Forelimb muscle (tissue), 1 donor: Measurements from ENCODE around the gene CPLX1. TPM values are rescaled to one million over a fixed set of nuclear protein-coding genes. Genes with fewer than 3 reads are reported as not detected.
"Not testable (repeated sequence)": the region's sequence is repeated elsewhere in the genome, so short reads cannot be mapped to it uniquely, and the experiment has no call there.

ENCODE experiments used
- DNase-seq: peaks from one replicate; pipeline ENCODE4 v3.0.0-alpha.2; 2013; ENCODE audit warnings: low read depth
- polyA plus RNA-seq: library from polyadenylated mRNA; unstranded; fragments of 120-200 nt; gene quantifications from one replicate; pipeline ENCODE4 v1.2.1, GENCODE V29; 2013; ENCODE audit not compliant: insufficient read length

CPLX1 gene
- polyA plus RNA-seq, 1 donor, result 0.40 TPM

DNA sequence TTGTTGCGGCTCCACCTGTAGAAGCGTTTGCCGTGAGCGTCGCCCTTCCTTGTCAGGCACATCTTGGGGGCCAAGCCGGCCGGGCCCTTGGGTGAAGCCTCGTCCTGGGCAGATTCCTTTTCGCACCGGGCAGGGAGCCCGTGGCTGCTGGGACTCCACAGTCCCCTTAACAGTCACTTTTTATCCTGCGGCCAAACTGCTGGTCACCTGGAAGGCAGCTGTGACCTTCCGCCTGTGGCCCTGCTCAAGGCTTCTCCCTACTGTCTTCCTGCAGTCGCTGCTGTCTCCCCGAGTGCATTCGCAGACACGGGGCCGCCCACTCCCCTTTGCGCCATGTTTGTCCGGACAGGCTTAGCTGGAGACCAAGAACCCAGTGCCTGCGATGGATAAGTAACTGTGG, 65.3 kb downstream of the CPLX1 start:
- no peak for DNase-seq

GRCh38 chr4:759810-760209, 66.1 kb downstream of the CPLX1 start:
- not testable (repeated sequence) for DNase-seq

GRCh38 chr4:757111-757510, 68.8 kb downstream of the CPLX1 start:
- DNase-seq, result no peak

- DNase-seq, result no peak
These were observed 71.5 kb downstream of the CPLX1 start for GRCh38 chr4:754221-755120.

GRCh38 chr4:753186-753585, 72.7 kb downstream of the CPLX1 start:
- DNase-seq, result not testable (repeated sequence)

- no peak for DNase-seq
These were observed 73.6 kb downstream of the CPLX1 start for GRCh38 chr4:752196-752861.

DNA sequence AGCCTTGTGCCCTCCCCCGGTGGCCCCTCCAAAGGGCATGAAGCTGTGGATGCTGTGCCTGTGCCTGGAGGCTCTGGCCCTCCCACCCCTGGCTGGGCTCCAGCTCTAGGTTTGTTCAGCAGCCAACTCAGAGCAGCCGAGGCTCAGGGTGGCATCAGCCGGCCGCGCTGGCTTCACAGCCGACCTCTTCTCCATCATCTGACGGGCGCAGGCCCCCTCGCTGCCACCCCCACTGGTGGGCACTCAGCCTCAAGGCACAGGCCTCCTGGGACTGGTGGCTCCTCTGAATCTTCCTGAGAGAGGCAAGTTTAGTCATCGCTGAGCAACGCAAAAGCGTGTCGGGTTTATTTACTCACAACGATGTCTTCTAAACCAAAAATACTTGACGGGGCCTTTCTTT, 74.3 kb downstream of the CPLX1 start:
- no peak for DNase-seq

- DNase-seq, result no peak
These were observed 75.9 kb downstream of the CPLX1 start for GRCh38 chr4:749698-750666.

DNA sequence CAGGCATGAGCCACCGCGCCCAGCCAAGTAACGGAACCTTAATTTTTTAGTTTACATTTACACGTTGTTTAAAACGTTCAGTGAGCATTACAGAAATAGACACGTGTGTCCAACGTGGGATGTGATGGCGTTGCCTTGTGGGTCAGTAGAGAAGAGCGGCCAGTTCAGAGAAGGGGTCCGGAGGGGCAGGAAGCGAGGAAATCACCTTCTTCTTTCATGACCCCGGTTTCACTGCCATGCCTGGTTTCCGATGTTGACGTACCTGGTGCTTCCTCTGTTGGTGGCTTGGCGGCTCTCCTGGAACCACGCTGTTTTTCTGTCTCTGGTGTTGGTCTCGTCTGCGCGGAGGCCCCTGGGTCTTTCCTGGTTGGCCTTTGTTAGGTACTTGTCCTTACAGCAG, 77.5 kb downstream of the CPLX1 start:
- no peak for DNase-seq

DNA sequence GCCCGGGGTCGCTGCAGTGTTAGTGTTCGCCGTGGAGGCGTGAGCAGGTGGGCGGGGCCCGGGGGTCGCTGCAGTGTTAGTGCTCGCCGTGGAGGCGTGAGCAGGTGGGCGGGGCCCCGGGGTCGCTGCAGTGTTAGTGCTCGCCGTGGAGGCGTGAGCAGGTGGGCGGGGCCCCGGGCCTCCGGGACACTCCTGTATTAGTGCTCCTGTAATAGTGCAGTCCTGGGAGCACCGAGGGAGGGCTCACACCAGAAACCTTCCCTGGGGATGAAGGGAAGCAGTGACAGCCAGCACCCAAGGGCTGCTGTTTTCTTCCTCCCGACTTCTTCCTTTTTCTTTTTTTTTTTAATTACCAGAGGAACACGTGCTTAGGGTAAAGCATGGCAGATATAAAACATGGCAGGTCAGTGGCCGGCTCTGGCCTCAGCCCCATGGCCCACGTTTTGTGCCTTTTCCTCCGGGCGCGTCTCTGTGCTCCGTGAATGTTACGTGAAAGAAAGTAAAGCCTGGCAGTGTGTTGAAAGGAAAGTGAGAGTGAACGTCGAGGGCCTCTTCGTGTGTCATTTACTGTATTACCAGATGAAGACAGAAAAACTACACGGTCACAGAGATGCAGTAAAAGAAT, 78.3 kb downstream of the CPLX1 start:
- DNase-seq, result no peak

GRCh38 chr4:744212-744841, 81.6 kb downstream of the CPLX1 start:
- no peak for DNase-seq

DNA sequence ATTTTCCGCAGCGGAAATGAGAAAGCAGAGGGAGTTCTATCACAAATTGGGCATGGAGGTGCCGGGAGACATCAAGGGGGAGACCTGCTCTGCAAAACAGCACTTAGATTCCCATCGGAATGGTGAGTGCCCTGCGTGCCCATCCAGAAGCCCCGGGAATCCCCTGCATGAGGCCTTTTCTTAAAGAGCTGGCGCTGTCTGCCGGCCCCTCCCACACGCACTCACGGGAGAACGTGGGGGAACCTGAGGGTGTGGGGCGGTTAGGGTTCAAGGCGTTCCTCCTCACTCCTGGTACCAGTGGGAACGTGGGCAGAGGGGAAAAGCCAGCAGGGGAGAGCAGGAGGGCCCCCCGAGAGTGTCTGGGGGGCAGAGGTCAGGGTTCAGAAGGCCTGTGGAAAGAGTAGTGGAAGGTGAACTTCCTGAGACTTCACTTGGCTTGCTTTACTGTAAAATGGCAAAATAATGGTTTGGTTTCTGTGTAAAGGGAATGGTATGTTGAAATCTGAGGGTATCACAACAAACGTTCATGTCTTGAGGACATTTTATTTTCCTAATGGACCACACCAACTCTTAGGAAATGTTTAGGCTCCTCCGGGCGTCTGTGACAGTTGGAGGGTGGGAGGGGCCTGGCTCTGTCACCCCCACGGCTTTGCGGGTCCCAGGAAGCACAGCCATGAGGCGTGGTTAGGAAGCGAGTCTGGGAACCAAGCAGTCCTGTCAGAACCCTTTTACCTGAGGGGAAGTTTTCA, 82.3 kb downstream of the CPLX1 start:
- DNase-seq, result no peak

- DNase-seq, result no peak
These were observed 83.1 kb downstream of the CPLX1 start for GRCh38 chr4:742742-743311.

- no peak for DNase-seq
These were observed 83.7 kb downstream of the CPLX1 start for GRCh38 chr4:742096-742741.

- DNase-seq, result no peak
These were observed 85.2 kb downstream of the CPLX1 start for GRCh38 chr4:740656-741282.

GRCh38 chr4:740011-740410, 85.9 kb downstream of the CPLX1 start:
- DNase-seq, result no peak

- no peak for DNase-seq
These were observed 86.4 kb downstream of the CPLX1 start for GRCh38 chr4:739569-739968.

DNA sequence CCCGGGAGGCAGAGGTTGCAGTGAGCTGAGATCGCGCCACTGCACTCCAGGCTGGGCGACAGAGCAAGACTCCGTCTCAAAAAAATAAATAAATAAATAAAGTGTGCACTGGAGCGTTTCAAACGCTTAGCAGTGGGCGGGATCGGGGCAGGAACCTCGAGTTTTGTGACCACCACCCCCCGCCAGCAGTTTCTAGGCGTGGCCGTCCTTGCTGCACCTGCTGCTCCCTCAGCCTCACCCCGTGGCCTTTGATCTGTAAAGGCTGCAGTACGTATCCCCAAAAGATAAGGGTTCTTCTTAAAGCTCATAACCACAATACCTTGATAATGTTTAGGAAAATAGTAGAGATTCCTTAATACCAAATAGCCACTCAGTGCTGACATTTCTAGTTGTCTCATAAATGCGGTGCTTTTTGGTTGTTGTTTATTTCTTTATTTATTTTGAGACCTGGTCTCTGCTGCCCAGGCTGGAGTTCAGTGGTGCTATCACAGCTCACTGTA, 87.1 kb downstream of the CPLX1 start:
- no peak for DNase-seq

DNA sequence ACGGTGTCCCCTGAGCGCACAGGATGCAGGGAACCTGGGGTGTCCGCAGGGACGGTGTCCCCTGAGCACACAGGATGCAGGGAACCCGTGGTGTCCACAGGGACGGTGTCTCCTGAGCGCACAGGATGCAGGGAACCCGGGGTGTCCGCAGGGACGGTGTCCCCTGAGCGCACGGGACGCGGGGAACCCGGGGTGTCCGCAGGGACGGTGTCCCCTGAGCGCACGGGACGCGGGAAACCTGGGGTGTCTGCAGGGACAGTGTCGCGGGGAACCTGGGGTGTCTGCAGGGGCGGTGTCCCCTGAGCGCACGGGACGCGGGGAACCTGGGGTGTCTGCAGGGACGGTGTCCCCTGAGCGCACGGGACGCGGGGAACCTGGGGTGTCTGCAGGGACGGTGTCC, 89.4 kb downstream of the CPLX1 start:
- not testable (repeated sequence) for DNase-seq
